ENCODE results near the gene MAP9. TPM values are rescaled to one million over a fixed set of nuclear protein-coding genes. Genes with fewer than 3 reads are reported as not detected.

Gene MAP9
- total and polyA plus RNA-seq, 7 donors = 0.08 to 0.90 (median 0.39) TPM

DNA sequence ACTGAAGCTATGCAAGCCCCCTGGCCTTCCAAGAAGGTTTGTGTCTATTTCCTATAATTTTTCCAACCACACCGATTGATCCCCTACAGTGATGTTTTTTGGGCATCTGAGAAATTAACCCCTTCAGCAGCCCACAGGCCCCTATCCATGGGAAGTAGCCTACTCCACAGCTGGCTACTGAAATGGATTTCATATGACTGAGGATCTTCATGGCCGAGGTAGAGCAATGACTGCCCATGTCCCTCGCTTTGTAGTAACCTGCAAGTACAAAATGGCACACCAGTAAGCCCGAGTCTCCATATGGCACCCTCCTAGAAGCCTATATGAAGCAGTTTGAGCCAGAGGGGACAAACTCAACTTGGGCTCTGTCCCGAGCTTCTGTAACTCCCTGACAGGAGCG lies 36.8 kb downstream of the MAP9 start:
- intact Hi-C loops (cut with DNase I) = no loop called here
- no peak for DNase-seq
- Histone ChIP-seq H3K4me1 (no peaks in the 10 kb centered on the region), H3K4me3 (no peak overlapping the region), H3K27ac (no peak overlapping the region), H3K36me3 (ENCODE audit: insufficient read depth in 1 of 2, low read depth in 1 of 2) (no peaks in the 10 kb centered on the region), H3K27me3 (ENCODE audit: insufficient read depth in 3 of 3, low read length in 2 of 3) (no peaks in the 10 kb centered on the region), H3K9me3 (no peaks in the 10 kb centered on the region)
- ATAC-seq = no peak
- TF ChIP-seq, protein P1, sequence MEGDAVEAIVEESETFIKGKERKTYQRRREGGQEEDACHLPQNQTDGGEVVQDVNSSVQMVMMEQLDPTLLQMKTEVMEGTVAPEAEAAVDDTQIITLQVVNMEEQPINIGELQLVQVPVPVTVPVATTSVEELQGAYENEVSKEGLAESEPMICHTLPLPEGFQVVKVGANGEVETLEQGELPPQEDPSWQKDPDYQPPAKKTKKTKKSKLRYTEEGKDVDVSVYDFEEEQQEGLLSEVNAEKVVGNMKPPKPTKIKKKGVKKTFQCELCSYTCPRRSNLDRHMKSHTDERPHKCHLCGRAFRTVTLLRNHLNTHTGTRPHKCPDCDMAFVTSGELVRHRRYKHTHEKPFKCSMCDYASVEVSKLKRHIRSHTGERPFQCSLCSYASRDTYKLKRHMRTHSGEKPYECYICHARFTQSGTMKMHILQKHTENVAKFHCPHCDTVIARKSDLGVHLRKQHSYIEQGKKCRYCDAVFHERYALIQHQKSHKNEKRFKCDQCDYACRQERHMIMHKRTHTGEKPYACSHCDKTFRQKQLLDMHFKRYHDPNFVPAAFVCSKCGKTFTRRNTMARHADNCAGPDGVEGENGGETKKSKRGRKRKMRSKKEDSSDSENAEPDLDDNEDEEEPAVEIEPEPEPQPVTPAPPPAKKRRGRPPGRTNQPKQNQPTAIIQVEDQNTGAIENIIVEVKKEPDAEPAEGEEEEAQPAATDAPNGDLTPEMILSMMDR (IDR thresholded peaks at IDR 0.05) = no peak
- WGBS, 3 donors = 74 to 84% (median 79%) methylated on average over 6 of the region's 6 CpGs

DNA sequence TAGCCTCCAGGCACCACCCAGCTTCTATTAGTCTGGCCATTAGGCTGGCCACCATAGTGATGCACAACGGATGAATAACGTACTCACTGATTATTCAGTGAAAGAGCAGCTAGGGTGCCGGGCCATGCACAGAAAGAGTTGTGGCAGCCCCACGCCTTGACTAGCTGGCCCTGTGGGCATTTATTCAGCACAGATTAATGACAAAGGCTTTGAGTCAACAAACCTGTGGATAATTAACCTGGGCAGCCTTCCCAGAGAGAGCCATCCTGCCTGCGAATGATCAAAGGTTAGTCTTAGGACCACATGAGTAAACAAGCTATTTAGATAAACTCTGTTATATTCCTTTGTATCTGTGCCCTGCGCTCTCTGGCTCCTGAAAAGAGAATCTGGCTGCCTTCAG lies 37.2 kb downstream of the MAP9 start:
- TF ChIP-seq, protein P1 (IDR thresholded peaks at IDR 0.05) = no peak
- intact Hi-C loops (cut with DNase I) = no loop called here
- H3K4me3 ChIP-seq = no peak overlapping the region
- no peak for ATAC-seq
- H3K27ac ChIP-seq = no peak overlapping the region
- H3K9me3 ChIP-seq = no peaks in the 10 kb centered on the region
- H3K27me3 ChIP-seq (ENCODE audit: insufficient read depth in 3 of 3, low read length in 2 of 3) = no peaks in the 10 kb centered on the region
- H3K4me1 ChIP-seq = no peaks in the 10 kb centered on the region
- WGBS, 3 donors = 73 to 90% (median 81%) methylated on average over 6 of the region's 6 CpGs
- no peaks in the 10 kb centered on the region for H3K36me3 ChIP-seq (ENCODE audit: insufficient read depth in 1 of 2, low read depth in 1 of 2)
- DNase-seq = no peak

DNA sequence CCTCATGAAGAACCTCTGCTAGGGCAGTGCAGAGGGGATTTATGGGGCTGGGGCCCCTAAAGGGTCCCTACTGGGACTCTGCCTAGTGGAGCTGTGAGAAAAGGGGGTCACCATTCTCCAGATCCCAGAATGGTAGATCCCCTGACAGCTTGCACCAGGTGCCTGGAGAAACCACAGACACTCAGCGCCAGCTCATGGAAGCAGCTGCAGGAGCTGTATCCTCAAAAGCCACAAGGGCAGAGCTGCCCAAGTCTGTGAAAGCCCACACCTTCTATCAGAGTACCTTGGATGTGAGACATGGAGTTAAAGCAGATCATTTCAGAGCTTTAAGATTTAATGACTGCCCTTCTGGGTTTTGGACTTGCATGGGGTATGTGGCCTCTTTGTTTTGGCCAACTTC lies 38.6 kb downstream of the MAP9 start:
- 68 to 89% (median 80%) methylated on average over 1 of the region's 1 CpG for WGBS, 3 donors
- TF ChIP-seq, protein P1 (IDR thresholded peaks at IDR 0.05) = no peak
- Histone ChIP-seq H3K36me3 (ENCODE audit: insufficient read depth in 1 of 2, low read depth in 1 of 2) (no peaks in the 10 kb centered on the region), H3K4me3 (no peak overlapping the region), H3K27me3 (ENCODE audit: insufficient read depth in 3 of 3, low read length in 2 of 3) (no peaks in the 10 kb centered on the region), H3K9me3 (no peaks in the 10 kb centered on the region), H3K4me1 (no peaks in the 10 kb centered on the region), H3K27ac (no peak overlapping the region)
- ATAC-seq = no peak
- no peak for DNase-seq
- intact Hi-C loops (cut with DNase I) = no loop called here

DNA sequence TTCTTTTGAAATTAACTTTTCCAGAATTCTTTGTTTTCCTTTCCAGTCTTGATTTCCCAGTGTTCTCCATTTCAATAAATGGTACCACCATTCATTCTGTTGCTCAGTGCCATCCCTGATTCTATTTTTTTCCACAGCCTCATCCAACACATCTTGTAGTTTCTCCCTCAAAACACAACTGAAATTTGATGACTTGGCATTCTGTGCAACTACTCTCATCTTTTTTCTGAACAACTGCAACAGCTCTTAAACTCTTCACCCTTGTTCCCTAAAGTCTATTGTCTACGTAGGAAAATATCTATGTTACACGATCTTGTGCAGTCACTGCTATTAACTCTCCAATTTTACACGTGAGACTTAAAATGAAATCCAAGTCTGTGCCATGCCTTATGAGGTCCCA lies 40.5 kb downstream of the MAP9 start:
- WGBS, 3 donors = 34 to 37% (median 35%) methylated on average over 3 of the region's 3 CpGs
- H3K27ac ChIP-seq = no peak overlapping the region
- no peaks in the 10 kb centered on the region for H3K36me3 ChIP-seq (ENCODE audit: insufficient read depth in 1 of 2, low read depth in 1 of 2)
- no peaks in the 10 kb centered on the region for H3K9me3 ChIP-seq
- intact Hi-C loops (cut with DNase I) = no loop called here
- TF ChIP-seq, protein P1 (IDR thresholded peaks at IDR 0.05) = no peak
- no peaks in the 10 kb centered on the region for H3K4me1 ChIP-seq
- no peak overlapping the region for H3K4me3 ChIP-seq
- ATAC-seq (no peak), DNase-seq (no peak)
- no peaks in the 10 kb centered on the region for H3K27me3 ChIP-seq (ENCODE audit: insufficient read depth in 3 of 3, low read length in 2 of 3)

DNA sequence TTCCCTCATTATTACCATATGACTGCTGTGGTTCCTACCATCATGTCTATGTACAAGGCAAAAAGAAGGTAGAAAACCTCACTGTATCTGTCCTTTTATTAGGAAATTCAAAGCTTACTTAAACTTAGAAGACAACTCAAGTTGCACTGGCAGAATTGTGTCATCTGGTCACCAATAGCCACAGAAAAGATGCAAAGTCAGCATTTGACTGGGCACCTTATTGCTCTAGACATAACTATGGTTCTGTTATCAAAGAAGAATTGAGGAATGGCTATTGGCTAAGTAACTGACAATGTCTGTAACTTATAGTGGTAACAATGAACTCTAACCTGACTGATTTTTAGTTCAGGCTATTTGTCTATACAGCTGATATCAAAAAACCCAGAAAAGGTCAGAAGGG lies 45.3 kb downstream of the MAP9 start:
- no peak overlapping the region for H3K4me3 ChIP-seq
- H3K4me1 ChIP-seq = no peaks in the 10 kb centered on the region
- H3K9me3 ChIP-seq = no peaks in the 10 kb centered on the region
- no peak for ATAC-seq
- intact Hi-C loops (cut with DNase I) = no loop called here
- no peak for DNase-seq
- no peaks in the 10 kb centered on the region for H3K36me3 ChIP-seq (ENCODE audit: insufficient read depth in 1 of 2, low read depth in 1 of 2)
- H3K27me3 ChIP-seq (ENCODE audit: insufficient read depth in 3 of 3, low read length in 2 of 3) = no peaks in the 10 kb centered on the region
- no peak overlapping the region for H3K27ac ChIP-seq
- TF ChIP-seq, protein P1 (IDR thresholded peaks at IDR 0.05) = no peak
